IPS-18a (cell line): ENCODE data around the gene GRP.

Source experiments
- H3K27ac ChIP-seq: one replicate; pipeline ENCODE4 v1.5.1; 2013; ENCODE audit warnings: low read length
- H3K27me3 ChIP-seq: one replicate; pipeline ENCODE4 v1.6.1; 2013; ENCODE audit warnings: mild to moderate bottlenecking, low read length; ENCODE audit not compliant: control insufficient read depth, insufficient read depth
- H3K36me3 ChIP-seq: one replicate; pipeline ENCODE4 v1.6.1; 2013; ENCODE audit warnings: low read depth, low read length; ENCODE audit not compliant: control insufficient read depth
- H3K4me1 ChIP-seq: one replicate; pipeline ENCODE4 v1.6.1; 2013; ENCODE audit warnings: low read depth, low read length; ENCODE audit not compliant: control insufficient read depth
- H3K4me3 ChIP-seq: one replicate; pipeline ENCODE4 v1.5.1; 2013; ENCODE audit warnings: low read length
- H3K9ac ChIP-seq: one replicate; pipeline ENCODE4 v1.6.1; 2013; ENCODE audit warnings: mild to moderate bottlenecking, low read length, moderate library complexity
- H3K9me3 ChIP-seq: one replicate; pipeline ENCODE4 v1.6.1; 2013; ENCODE audit warnings: low read depth, low read length; ENCODE audit not compliant: control insufficient read depth

The GRP gene

GRCh38 chr18:59202258-59202820 lies 17.6 kb upstream of the GRP start:
- H3K27me3 ChIP-seq = no peaks in the 10 kb centered on the region
- H3K27ac ChIP-seq = no peak overlapping the region
- no peaks in the 10 kb centered on the region for H3K9me3 ChIP-seq
- H3K36me3 ChIP-seq = no peaks in the 10 kb centered on the region
- no peaks in the 10 kb centered on the region for H3K4me1 ChIP-seq
- no peak overlapping the region for H3K4me3 ChIP-seq
- no peak overlapping the region for H3K9ac ChIP-seq

GRCh38 chr18:59207506-59207905 lies 12.5 kb upstream of the GRP start:
- Histone ChIP-seq H3K27ac (no peak overlapping the region), H3K9ac (no peak overlapping the region), H3K9me3 (no peaks in the 10 kb centered on the region), H3K4me3 (no peak overlapping the region), H3K27me3 (no peaks in the 10 kb centered on the region), H3K4me1 (no peaks in the 10 kb centered on the region), H3K36me3 (no peaks in the 10 kb centered on the region)

GRCh38 chr18:59208602-59209125 lies 11.3 kb upstream of the GRP start:
- Histone ChIP-seq H3K27ac (no peak overlapping the region), H3K9me3 (no peaks in the 10 kb centered on the region), H3K9ac (no peak overlapping the region), H3K4me1 (no peaks in the 10 kb centered on the region), H3K4me3 (no peak overlapping the region), H3K27me3 (no peaks in the 10 kb centered on the region), H3K36me3 (no peaks in the 10 kb centered on the region)

GRCh38 chr18:59210299-59210698 lies 9.7 kb upstream of the GRP start:
- no peak overlapping the region for H3K27ac ChIP-seq

GRCh38 chr18:59211629-59212028 lies 8.3 kb upstream of the GRP start:
- Histone ChIP-seq H3K4me1 (no peaks in the 10 kb centered on the region), H3K27ac (no peak overlapping the region), H3K9me3 (no peaks in the 10 kb centered on the region), H3K9ac (no peak overlapping the region), H3K27me3 (peaks cover 5% of the 10 kb centered on the region), H3K36me3 (no peaks in the 10 kb centered on the region), H3K4me3 (no peak overlapping the region)

More at GRCh38 chr18:59210299-59210698, 9.7 kb upstream of the GRP start:
- Histone ChIP-seq H3K27me3 (no peaks in the 10 kb centered on the region), H3K4me1 (no peaks in the 10 kb centered on the region), H3K36me3 (no peaks in the 10 kb centered on the region), H3K9ac (no peak overlapping the region), H3K9me3 (no peaks in the 10 kb centered on the region), H3K4me3 (no peak overlapping the region)

- Histone ChIP-seq H3K27me3 (peaks cover 68% of the 10 kb centered on the region), H3K4me3 (no peak overlapping the region), H3K36me3 (no peaks in the 10 kb centered on the region), H3K9me3 (no peaks in the 10 kb centered on the region), H3K27ac (no peak overlapping the region), H3K9ac (no peak overlapping the region), H3K4me1 (peaks cover 12% of the 10 kb centered on the region)
Measured at GRCh38 chr18:59218018-59218417, 1.9 kb upstream of the GRP start.

GRCh38 chr18:59220164-59220783 lies 316 bp downstream of the GRP start:
- H3K4me3 ChIP-seq = peak overlapping the region; percentile 67

GRCh38 chr18:59220784-59221765 lies 1.1 kb downstream of the GRP start:
- Histone ChIP-seq H3K4me3 (peak overlapping the region; percentile 67), H3K4me1 (peaks cover 12% of the 10 kb centered on the region), H3K36me3 (no peaks in the 10 kb centered on the region), H3K9ac (no peak overlapping the region), H3K27me3 (peaks cover 98% of the 10 kb centered on the region), H3K9me3 (no peaks in the 10 kb centered on the region), H3K27ac (no peak overlapping the region)

More at GRCh38 chr18:59220164-59220783, 316 bp downstream of the GRP start:
- H3K27me3 ChIP-seq = peaks cover 90% of the 10 kb centered on the region
- H3K4me1 ChIP-seq = peaks cover 12% of the 10 kb centered on the region
- H3K27ac ChIP-seq = no peak overlapping the region
- H3K36me3 ChIP-seq = no peaks in the 10 kb centered on the region
- H3K9me3 ChIP-seq = no peaks in the 10 kb centered on the region
- no peak overlapping the region for H3K9ac ChIP-seq

- H3K9me3 ChIP-seq = no peaks in the 10 kb centered on the region
- no peak overlapping the region for H3K9ac ChIP-seq
- no peaks in the 10 kb centered on the region for H3K36me3 ChIP-seq
- no peak overlapping the region for H3K4me3 ChIP-seq
- peaks cover 87% of the 10 kb centered on the region for H3K27me3 ChIP-seq
- H3K27ac ChIP-seq = no peak overlapping the region
- peaks cover 12% of the 10 kb centered on the region for H3K4me1 ChIP-seq
Measured at GRCh38 chr18:59222341-59222740, 2.4 kb downstream of the GRP start.

- Histone ChIP-seq H3K9ac (no peak overlapping the region), H3K9me3 (no peaks in the 10 kb centered on the region), H3K27me3 (peaks cover 42% of the 10 kb centered on the region), H3K4me3 (no peak overlapping the region), H3K4me1 (no peaks in the 10 kb centered on the region), H3K27ac (no peak overlapping the region), H3K36me3 (no peaks in the 10 kb centered on the region)
Measured at GRCh38 chr18:59228351-59228750, 8.4 kb downstream of the GRP start.

- no peak overlapping the region for H3K9ac ChIP-seq
- no peak overlapping the region for H3K27ac ChIP-seq
- H3K36me3 ChIP-seq = no peaks in the 10 kb centered on the region
- no peaks in the 10 kb centered on the region for H3K9me3 ChIP-seq
- no peak overlapping the region for H3K4me3 ChIP-seq
- no peaks in the 10 kb centered on the region for H3K4me1 ChIP-seq
- H3K27me3 ChIP-seq = peaks cover 34% of the 10 kb centered on the region
Measured at GRCh38 chr18:59229191-59229590, 9.2 kb downstream of the GRP start.
